Muscle of arm (tissue), 12 donors: ENCODE results near the gene CCDC28A. TPM values are rescaled to one million over a fixed set of nuclear protein-coding genes. Genes with fewer than 3 reads are reported as not detected.

ENCODE experiments used
- DNase-seq: peaks from one replicate; pipeline ENCODE4 v3.0.0-alpha.2; 2013
- polyA plus RNA-seq, 12 donors: library from polyadenylated mRNA; unstranded; fragments of 120-200 nt; gene quantifications; one replicate each; pipeline ENCODE4 v1.2.1, GENCODE V29; 2013; ENCODE audit not compliant: insufficient read length in 12 of 12

CCDC28A gene
- polyA plus RNA-seq, 12 donors = 10.0 to 21.6 (median 12.7) TPM; not detected in 1

DNA sequence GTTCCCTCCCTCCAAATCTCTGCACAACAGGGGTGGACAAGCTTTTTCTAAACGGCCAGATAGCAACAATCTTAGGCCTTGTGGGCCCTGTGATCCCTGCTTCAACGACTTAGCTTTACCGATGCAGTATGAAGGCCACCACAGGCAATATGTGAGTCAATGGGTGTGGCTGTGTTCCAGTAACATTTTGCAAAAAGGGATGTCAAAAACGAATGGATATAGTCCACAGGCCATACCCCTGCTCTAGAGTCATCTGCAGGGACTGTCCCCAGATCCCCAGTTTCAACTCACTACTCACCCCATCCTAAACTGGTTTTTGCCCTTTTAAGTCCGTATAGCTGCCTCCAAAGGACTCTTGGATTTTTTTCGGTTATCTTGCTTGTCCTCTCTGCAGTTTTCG, 56.7 kb downstream of the CCDC28A start:
- DNase-seq = no peak

DNA sequence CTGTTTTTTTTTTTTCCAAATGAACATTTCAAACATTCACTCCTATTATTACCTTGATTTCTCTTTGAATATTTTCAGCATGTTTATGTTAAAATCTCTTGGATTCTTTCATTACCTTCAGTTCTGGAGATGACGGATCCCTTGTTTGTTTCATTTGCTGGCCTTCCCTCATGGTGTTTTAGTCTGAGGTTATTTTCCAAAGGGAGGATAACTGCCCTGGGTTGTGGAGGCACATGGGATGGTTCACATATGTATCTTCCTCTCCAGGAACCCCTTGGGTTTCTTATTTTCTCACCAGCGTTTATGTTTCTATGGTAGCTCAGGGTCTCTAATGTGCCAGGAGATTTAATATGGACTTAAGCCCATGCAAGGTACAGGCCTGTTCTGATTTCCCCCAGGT, 58.6 kb downstream of the CCDC28A start:
- DNase-seq = no peak

DNA sequence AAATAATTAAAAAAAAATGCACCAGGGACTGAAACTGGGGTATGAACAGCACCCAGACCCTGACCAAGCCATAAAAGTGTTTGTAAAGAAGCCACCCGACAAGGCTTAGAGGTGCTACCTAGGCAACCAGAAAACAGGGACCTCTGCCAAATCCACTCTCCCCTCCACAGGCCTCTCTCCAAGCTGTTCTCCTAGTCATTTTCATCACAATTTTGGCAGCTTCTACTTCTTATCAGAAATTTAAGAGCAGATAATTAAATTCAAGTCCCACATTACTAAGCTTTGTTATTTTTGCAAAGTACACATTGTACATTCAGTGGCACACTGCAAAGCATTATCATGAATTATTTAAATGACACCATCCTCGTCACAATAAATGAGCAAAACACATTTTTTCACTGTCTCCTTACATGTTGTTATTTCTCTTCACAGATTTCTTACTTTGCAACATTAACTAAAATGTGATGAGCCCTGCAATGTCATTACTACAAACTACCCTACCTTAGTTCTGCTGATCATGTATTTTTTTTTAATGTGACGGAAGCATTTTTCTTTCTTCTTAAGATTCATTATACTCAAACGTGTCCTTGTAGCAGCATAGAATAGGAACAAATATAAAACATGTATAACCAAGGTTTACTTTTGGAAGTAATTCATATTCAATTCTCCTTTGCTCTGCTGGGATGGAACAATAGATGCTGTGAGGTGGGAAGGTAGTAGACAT, 60.4 kb downstream of the CCDC28A start:
- peak; percentile 36 for DNase-seq

- DNase-seq = no peak
Measured at GRCh38 chr6:138837246-138837645, 63.7 kb downstream of the CCDC28A start.

Other genes with a start within 250 kb of the CCDC28A start
- under 1 TPM in 10 of 12 donors, not detected in 2; 0.12 to 0.56 (median 0.24) TPM for gene ECT2L, start 22.3 kb downstream of the CCDC28A start, polyA plus RNA-seq
- gene REPS1, start 214.5 kb downstream of the CCDC28A start, polyA plus RNA-seq = 10 to 100 TPM in 11 of 12 donors, not detected in 1; 36.2 to 75.4 (median 52.8) TPM